Measurements from ENCODE around the gene HOXD12.

HOXD12 gene

GRCh38 chr2:176136374-176137251, 37.0 kb downstream of the HOXD12 start:
- DNase-seq: no peak

GRCh38 chr2:176137252-176137580, 37.6 kb downstream of the HOXD12 start:
- DNase-seq: no peak

DNA sequence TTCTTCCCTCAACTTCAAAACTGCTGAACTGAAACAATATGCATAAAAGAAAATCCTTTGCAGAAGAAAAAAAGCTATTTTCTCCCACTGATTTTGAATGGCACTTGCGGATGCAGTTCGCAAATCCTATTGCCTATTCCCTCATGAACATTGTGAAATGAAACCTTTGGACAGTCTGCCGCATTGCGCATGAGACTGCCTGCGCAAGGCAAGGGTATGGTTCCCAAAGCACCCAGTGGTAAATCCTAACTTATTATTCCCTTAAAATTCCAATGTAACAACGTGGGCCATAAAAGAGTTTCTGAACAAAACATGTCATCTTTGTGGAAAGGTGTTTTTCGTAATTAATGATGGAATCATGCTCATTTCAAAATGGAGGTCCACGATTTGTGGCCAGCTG, 38.3 kb downstream of the HOXD12 start:
- DNase-seq: no peak

- DNase-seq: no peak
Measured at GRCh38 chr2:176138526-176138922, 38.9 kb downstream of the HOXD12 start.

GRCh38 chr2:176138923-176139660, 39.5 kb downstream of the HOXD12 start:
- DNase-seq: no peak

DNA sequence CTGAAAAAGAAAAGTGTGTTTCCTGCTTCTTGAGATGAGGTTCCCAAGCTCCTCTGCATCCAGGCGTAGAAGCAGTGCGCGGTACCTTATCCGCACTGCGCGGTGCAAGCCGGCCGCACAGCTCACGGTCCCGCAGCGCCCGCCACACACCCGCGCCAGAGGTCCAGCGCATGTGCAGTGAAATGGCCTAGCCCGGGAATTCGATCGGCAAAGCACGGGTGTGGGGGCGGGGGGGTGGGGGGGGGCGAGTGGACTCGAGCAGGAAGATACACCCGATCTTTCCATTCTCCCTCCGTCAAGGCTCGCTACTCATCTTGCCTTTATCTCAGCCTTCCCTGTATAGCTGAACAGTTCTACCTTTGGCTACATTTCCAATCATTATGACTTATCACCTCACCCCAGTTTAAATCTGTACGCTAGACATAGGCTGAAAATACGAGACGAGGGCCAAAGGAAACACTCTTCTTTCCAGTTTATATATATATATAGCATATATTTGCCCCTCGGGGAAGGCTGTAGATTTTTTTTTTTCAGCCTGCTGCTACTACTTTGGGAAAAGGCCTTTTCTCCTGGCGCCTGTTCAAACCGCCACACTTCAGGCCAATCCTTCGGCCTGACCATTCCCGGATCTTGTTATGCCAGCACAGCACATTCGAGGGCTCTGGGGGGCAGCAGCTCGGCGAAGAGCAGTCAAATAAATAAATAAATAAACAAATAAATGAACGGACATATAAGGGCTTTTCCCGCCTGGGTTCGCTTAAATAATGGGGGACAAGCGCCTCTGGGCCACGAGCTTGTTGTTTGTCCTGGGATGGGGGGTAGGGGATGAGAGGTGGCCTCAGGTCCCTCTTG, 40.3 kb downstream of the HOXD12 start:
- no peak for DNase-seq

GRCh38 chr2:176140513-176141317, 41.1 kb downstream of the HOXD12 start:
- DNase-seq: no peak

GRCh38 chr2:176142281-176142680, 42.7 kb downstream of the HOXD12 start:
- DNase-seq: no peak

DNA sequence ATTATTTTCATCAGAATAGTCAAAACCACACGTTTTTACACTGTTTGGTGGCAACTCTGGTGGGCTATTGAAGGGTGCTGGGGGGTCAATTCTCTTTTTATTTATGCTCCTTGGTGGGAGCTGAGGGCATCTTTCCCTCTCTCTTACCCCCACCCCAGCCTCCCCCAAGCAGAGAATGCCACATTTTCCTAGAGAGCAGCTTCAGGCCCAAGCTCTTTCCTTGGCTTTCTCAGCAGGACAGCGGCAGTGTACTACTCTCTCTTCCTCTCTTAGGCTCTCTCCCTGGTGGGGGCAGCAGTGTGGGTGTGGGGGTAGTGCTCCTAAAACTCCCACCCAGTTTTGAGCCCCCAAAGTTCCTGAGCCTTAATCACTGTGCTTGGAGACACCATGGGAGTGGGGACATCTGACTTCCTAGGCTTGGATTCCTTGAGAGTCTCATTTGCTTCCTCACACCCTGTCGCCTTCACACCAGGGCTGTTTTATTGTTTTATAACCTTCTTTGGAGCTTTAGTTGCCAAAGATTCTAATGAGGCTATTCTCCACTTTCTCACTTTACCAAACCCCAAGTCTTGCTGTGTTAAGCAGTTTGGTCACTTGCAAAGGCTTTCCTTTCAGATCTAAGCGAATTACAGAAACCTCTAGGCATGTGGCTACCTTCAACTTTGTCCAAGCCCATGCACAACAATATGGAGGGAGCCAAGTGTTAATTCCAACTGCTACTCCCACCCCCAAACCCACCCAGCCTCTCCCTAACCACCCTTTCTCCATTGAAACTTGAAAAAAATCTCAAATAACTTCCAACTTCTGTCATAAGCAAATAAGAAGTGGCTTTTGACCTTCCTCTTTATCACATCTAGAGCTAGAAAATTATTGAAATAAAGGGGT, 45.7 kb downstream of the HOXD12 start:
- no peak for DNase-seq

DNA sequence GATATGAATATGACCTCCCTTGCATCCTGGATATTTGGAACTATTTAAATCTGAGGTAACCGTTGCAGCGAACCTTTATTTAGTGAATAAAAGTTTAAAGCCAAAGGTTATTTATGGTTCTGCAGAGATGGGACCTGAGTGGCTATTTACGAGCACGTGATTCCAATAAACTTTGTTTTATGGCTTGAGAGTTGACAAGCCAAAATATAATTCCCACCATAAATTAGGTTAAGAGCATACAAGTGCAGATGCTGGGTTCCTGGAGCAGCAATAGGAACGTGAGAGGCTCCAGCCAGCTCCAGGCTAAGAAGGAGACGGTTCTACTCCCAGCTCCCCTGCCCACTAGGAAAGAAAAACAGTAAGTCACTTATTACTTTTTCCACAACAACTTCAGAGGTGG, 46.5 kb downstream of the HOXD12 start:
- DNase-seq: no peak

DNA sequence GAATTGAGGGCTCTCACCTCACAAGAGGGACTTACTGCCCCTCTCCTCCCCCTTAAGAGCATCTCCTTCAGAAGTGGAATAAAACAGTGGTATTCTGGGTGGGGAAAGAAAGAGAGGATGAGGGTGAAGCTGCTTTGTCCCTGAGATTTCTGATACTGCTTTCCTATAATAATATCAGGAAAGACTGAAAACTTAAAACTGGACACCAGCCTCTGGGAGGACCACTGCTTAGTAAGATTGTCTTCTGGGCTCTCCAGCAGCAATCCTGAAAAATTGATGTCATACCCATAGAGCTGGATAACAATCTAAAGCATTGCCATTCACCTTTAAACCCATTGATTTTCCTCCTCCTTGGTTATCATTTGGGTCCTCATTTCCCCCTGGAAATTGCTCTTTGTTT, 47.0 kb downstream of the HOXD12 start:
- no peak for DNase-seq

- no peak for DNase-seq
Measured at GRCh38 chr2:176147210-176147799, 47.7 kb downstream of the HOXD12 start.

- no peak for DNase-seq
Measured at GRCh38 chr2:176147800-176148496, 48.4 kb downstream of the HOXD12 start.

GRCh38 chr2:176148751-176149421, 49.3 kb downstream of the HOXD12 start:
- no peak for DNase-seq

DNA sequence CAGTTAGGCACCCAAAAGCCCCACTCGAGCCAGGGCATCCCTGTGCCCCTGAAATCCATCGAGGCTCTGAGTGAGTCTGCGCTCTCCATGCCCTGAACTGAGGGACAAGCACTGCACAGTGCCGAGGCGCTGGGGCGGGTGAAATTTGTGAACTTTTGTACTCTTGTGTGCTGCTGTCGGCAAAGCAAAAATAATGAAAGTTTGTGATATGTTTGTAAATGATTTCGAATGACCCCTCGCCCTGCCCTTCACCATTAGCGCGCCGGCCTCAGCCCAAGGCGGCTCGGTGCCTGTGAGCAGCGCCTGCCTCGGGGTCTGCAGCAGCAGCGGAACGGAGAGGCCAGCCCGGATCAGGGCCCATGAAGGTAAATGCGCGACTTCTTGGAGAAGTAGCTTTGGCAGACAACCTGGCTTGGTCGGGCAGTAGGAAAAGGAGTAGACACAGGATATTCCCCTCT, 49.9 kb downstream of the HOXD12 start:
- DNase-seq: no peak

DNA sequence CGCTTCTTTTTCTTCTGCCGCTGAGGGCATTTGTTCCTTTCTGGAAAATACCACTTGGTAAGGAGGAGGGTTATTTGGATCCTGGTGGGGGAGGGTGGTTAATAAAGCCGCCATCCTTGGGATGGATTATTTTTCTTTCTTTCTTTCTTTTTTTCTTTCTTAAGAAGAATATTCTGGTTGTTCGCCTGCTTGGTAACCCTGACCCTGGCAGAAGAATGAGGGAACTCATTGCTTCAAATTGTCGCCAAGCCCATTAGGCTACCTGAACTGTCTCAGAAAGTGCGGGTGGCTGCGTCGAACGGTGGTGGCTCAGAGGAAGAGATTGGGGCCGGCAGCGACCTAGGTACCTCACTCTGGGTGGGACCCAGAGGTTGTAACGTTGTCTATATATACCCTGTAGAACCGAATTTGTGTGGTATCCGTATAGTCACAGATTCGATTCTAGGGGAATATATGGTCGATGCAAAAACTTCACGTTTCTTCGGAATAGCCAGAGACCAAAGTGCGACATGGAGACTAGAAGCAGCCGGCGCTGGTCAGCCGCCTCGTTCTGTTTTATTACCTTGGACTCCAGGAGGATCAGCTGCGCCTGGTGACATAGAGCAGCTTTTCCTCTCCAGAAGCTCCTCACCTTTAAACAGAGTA, 50.5 kb downstream of the HOXD12 start:
- DNase-seq: no peak

DNA sequence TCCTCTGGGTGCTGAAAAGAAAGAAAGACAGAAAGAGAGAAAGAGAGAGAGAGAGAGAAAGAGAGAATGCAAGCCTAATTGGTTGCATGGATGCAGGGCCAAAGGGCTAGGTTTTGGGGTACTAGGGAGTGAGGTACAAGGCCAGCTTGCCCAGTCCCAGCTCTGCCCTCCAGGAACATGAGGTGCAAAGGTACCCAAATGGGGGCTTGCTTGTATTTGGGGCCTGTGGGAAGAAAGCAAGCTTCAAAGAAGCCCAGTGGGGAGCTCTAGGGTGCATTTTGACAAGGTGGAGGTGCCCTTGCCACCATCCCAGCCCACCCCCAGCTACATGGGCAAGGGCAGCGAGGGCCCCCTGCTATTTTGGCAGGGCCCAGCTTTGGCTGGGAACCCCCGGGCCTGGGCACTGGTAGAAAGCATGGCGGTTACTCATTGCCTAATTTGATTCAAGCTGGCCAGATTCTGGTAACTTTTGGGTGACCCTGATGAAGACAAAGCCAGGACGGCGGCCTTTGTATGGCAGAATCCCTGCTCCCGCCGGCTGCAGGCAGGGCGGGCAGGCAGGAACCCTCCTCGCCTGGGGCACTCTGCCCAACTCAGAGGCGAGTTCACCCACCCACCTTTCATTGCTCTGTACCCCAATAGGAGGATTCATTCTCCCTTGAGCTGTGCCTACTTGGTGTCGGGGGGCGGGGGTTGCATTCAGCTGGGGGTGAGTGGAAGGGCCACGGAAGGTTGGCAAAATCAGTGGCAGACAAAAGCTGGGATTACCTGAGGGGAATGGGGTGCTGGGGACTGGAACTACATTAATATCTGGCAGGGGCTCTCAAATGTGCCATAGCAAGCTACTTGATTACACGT, 51.2 kb downstream of the HOXD12 start:
- DNase-seq: no peak
